HG03521 (cell line): ENCODE measurements around the gene BLVRB.
"Not testable (repeated sequence)": the region's sequence is repeated elsewhere in the genome, so short reads cannot be mapped to it uniquely, and the experiment has no call there.

Experiments used
- ATAC-seq: cut with Tn5 transposase; IDR thresholded peaks from one replicate; pipeline ENCODE4 v1.9.1; 2021; ENCODE audit warnings: mild to moderate bottlenecking, moderate library complexity; ENCODE audit not compliant: unreplicated experiment

Gene BLVRB

GRCh38 chr19:40452016-40452415 is 13.5 kb downstream of the BLVRB start:
- no peak for ATAC-seq

- no peak for ATAC-seq
Measured at GRCh38 chr19:40450664-40451063, 14.9 kb downstream of the BLVRB start.

GRCh38 chr19:40449506-40449905 is 16.0 kb downstream of the BLVRB start:
- ATAC-seq, result no peak

DNA sequence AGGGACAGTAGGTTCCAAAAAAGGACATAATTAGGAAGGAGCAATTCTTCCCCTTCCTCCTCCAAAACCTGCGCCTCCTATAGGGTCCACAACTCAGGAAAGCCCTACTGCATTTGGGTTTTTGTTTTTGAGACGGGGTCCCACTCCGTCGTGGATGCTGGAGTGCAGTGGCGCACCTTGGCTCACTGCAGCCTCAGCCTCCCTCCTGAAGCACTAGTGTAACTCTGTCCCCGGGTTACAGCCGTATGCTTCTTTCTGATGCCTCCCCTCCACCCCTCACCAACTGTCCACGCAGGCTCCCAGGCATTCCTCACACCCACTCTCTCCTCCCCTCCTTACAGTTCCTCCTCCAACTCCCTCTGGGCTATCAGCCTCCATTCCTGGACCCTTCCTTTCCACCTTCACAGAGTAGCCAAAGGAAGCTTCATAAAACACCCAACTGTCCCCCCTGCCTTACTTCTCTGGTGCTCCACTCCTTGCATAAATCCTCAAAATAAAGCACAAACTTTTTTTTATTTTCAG is 19.2 kb downstream of the BLVRB start:
- ATAC-seq, result no peak

DNA sequence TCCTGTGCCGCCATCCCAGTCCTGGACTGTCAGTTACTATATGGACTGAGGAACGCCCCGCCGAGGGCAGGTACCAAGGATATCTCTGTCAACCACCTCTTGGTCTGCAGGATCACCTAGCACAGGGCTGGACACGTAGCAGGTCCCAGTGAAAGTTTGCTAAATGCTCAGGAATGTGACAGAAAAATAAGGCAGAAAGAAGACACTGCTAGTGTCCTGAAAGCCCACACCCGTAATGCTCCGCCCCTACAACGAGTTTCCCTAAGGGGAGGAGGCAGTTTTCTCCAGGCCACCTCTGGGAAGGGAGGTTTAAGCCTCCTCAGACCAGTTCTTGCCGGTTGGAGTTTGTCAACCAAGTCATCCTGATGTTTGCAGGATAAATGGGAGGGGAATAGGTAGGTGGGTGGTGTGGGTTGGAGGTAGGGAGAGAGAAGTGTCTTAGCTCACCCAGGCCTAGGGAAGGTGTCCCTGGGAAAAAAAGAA is 19.7 kb downstream of the BLVRB start:
- no peak for ATAC-seq

DNA sequence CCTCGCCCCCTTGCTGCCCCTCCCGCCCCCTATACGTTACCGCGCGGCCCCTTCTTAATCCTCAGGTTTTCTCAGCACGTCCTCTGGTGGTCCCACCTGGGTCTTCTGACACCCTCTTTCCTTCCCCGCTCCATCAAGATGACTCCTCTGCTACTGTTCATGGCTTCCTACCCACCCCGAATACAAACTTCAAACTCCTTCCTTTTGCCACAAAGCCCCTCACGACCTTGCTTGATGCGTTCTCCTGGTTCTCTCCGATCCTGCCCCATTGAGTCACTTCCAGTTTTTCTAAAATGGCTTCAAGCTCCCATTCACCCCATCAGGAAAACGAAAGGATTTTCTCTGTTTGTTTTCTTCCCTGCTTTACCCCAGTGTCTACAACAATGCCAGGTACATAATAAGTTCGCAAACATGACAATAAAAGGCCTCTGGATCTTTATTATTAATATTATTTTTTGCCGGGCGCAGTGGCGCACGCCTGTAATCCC is 20.7 kb downstream of the BLVRB start:
- no peak for ATAC-seq

GRCh38 chr19:40444000-40444824 is 21.3 kb downstream of the BLVRB start, which contains the start of gene SERTAD3:
Gene SERTAD3, minus strand, starts transcription at chr19:40444335. Its CDS starts 2,255 bp downstream, at chr19:40442080.
- ATAC-seq, result peak; percentile 55

DNA sequence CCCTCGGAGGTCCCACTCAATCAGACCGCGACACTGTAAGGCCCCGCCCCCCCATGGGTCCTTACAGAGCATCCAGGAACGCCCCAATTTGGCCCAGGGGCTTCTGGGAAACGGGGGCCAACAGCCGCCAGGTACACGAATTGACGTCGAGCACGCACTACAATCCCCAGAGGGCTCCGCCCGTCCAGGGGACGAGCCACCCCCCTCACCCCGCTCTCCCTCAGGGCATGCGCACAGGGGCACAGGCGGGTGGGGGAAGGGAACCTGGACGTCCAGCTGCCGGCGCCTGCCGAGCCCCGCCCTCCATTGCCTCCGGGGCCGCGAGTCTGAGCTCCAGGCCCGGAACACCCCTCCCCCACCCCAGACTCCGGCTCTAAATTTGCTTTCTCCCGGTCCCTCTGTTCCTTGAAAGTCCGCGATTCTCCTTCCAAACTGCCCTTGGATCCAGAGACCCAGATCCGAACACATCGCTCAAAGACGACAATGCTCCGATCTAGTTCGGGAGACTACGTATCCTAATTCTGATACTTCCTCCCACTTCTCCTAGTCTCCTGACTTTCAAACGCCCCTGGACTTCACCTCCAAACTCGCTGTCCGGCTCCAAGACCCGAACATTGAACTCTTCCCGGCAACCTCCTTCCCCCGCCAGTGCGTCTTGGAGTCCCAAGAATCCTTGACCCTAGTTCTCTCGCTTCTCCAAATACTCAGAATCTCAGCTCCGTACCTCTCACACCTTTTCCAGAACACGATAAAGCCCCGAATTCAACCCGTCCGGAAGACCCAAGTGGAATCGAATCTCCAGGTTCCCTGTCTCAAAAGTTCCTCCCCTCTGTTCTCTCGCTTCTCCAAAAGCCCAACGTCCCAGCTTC is 22.2 kb downstream of the BLVRB start:
- ATAC-seq, result peak; percentile 64

- ATAC-seq, result no peak
Measured at GRCh38 chr19:40442328-40443130, 23.0 kb downstream of the BLVRB start.

GRCh38 chr19:40441719-40442253 is 23.8 kb downstream of the BLVRB start:
- no peak for ATAC-seq

DNA sequence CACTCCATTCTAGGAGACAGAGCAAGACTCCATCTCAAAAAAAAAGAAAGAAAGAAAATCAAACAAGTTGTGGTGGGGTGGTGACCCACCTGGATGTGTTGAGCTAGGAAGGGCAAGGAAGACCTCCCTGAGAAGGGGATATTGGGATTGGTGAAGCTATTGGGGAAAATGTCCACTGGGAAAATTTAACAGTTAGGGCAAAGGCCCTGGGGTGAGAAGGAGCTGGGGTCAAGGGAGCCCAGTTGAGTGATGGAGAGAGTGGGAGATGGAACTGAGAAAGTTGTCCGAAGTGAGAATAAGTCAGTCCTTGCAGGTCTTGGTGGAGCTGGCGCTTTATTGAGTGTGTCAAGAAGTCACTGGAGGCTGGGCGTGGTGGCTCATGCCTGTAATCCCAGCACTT is 27.3 kb downstream of the BLVRB start:
- ATAC-seq, result no peak

DNA sequence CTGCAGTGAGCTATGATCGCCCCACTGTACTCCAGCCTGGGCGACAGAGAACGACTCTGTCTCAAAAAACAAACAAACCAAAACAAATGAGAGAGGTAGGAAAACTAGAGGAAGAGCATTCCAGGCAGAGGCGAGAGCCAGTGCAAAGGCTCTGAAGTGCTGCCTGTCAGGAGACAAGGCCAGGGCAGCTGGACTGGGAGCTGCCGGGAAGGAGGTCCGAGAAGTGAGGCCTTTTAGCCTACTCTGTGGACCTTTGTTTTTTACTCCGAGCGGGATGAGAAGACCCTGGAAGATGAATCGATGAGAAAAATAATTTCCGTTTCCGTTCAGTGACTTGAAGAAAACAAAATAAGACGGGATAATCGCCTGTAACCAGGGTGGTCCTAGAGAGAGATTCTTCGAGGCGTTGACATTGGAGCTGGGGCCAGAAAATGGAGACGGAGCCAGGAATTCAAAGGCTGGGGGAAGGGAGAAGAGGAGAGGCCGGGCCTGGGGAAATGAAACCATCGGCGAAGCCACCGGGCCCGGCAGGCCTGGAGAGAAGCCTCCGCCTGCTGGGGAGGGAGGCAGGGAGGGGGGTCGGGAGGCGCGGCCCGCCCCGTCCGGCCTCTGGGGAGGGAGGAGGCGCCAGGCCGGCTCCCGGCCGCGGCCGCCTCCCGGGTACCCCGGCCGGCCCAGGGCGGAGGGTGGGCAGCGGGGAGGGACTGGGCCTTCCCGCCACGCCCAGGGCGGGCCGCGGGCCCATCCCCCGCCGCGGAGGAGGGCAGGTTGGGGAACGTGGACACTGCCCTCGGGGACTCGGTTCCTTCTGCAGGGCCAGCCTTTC is 31.9 kb downstream of the BLVRB start:
- peak; percentile 60 for ATAC-seq

DNA sequence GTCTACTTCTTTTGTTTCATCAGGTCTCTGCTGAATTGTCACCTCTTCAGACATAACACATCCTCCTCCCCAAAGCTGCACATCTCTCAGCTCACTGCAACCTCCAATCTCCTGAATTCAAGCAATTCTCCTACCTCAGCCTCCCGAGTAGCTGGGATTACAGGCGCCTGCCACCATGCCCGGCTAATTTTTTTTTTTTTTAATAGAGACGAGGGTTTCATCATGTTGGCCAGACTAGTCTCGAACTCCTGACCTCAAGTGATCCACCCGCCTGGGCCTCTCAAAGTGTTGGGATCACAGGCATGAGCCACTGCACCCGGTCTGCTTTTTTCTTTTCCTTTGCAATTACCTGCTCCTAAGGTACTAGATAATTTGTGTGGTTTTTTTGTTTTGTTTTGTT is 32.8 kb downstream of the BLVRB start:
- ATAC-seq, result not testable (repeated sequence)

- ATAC-seq, result no peak
Measured at GRCh38 chr19:40431698-40432097, 33.8 kb downstream of the BLVRB start.

- not testable (repeated sequence) for ATAC-seq
Measured at GRCh38 chr19:40430242-40430641, 35.3 kb downstream of the BLVRB start.

GRCh38 chr19:40428197-40428596 is 37.3 kb downstream of the BLVRB start:
- ATAC-seq, result not testable (repeated sequence)

GRCh38 chr19:40425450-40426287 is 39.9 kb downstream of the BLVRB start, which contains the start of gene SERTAD1:
Gene SERTAD1, minus strand, starts transcription at chr19:40425992. Its CDS starts 2,446 bp downstream, at chr19:40423546.
- ATAC-seq, result peak; percentile 80
